OCI-LY7 (cell line): Measurements from ENCODE around the gene BTBD18.

Experiments used
- EZH2phosphoT487 ChIP-seq: fragments of 200-600 bp; sonication (generic); IDR thresholded peaks from 2 replicates; pipeline ENCODE4 v1.6.1; 2018; ENCODE audit warnings: low read depth, borderline replicate concordance, mild to moderate bottlenecking, mixed run types, antibody characterized with exemption, low read length, moderate library complexity, mixed read lengths
- TF ChIP-seq, protein P1 (sequence below): fragments of 200-600 bp; sonication (generic); conservative IDR thresholded peaks from 2 replicates; pipeline ENCODE4 v1.5.1; 2014; ENCODE audit warnings: mild to moderate bottlenecking, antibody characterized with exemption, low read length, moderate library complexity, mixed read lengths

DNA sequence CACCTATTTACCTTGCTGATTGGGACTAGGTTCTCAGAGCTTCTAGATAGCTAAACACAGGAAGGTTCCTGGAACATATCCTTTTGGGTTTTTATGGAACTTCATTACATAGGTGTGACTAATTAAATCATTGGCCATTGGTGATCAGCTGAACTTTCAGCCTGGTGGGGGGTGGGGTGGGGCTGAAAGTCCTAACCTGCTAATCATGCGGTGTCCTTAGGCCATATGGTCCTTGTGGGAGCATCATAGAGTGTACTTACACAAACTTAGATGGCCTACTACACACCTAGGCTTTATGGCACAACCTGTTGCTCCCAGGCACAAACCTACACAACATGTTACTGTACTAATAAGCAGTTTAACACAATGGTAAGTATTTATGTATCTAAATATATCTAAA, 19.0 kb downstream of the BTBD18 start:
- no peak for TF ChIP-seq EZH2phosphoT487
- TF ChIP-seq, protein P1, sequence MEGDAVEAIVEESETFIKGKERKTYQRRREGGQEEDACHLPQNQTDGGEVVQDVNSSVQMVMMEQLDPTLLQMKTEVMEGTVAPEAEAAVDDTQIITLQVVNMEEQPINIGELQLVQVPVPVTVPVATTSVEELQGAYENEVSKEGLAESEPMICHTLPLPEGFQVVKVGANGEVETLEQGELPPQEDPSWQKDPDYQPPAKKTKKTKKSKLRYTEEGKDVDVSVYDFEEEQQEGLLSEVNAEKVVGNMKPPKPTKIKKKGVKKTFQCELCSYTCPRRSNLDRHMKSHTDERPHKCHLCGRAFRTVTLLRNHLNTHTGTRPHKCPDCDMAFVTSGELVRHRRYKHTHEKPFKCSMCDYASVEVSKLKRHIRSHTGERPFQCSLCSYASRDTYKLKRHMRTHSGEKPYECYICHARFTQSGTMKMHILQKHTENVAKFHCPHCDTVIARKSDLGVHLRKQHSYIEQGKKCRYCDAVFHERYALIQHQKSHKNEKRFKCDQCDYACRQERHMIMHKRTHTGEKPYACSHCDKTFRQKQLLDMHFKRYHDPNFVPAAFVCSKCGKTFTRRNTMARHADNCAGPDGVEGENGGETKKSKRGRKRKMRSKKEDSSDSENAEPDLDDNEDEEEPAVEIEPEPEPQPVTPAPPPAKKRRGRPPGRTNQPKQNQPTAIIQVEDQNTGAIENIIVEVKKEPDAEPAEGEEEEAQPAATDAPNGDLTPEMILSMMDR: no peak
